ENCODE measurements around the gene UNKL.

UNKL gene

GRCh38 chr16:1398826-1399581 is 15.5 kb downstream of the UNKL start:
- Mint-ChIP-seq H3K4me1 (peaks cover 11% of the 10 kb centered on the region), H3K27me3 (no peaks in the 10 kb centered on the region), H3K4me3 (no peak overlapping the region), H3K27ac (ENCODE audit: low read depth) (peak overlapping the region; percentile 44), H3K9me3 (no peaks in the 10 kb centered on the region), H3K36me3 (ENCODE audit: insufficient read depth) (peaks cover 48% of the 10 kb centered on the region)
- DNase-seq (ENCODE audit: low spot score in 2 of 2) (no peak), ATAC-seq (replicated peaks; ENCODE audit: extremely low read depth, poor library complexity, severe bottlenecking) (no peak)

- H3K4me1 Mint-ChIP-seq: peaks cover 11% of the 10 kb centered on the region
- no peaks in the 10 kb centered on the region for H3K27me3 Mint-ChIP-seq
- H3K9me3 Mint-ChIP-seq: no peaks in the 10 kb centered on the region
- DNase-seq (ENCODE audit: low spot score in 2 of 2): no peak
- H3K27ac Mint-ChIP-seq (ENCODE audit: low read depth): peak overlapping the region; percentile 44
- H3K4me3 Mint-ChIP-seq: no peak overlapping the region
- H3K36me3 Mint-ChIP-seq (ENCODE audit: insufficient read depth): peaks cover 47% of the 10 kb centered on the region
- ATAC-seq (replicated peaks; ENCODE audit: extremely low read depth, poor library complexity, severe bottlenecking): no peak
Measured at GRCh38 chr16:1398351-1398750, 16.2 kb downstream of the UNKL start.

GRCh38 chr16:1397779-1398178 is 16.7 kb downstream of the UNKL start:
- Mint-ChIP-seq H3K9me3 (no peaks in the 10 kb centered on the region), H3K4me1 (peaks cover 11% of the 10 kb centered on the region), H3K27me3 (no peaks in the 10 kb centered on the region), H3K36me3 (ENCODE audit: insufficient read depth) (peaks cover 44% of the 10 kb centered on the region), H3K4me3 (no peak overlapping the region), H3K27ac (ENCODE audit: low read depth) (no peak overlapping the region)
- no peak for DNase-seq (ENCODE audit: low spot score in 2 of 2)
- no peak for ATAC-seq (replicated peaks; ENCODE audit: extremely low read depth, poor library complexity, severe bottlenecking)

- no peaks in the 10 kb centered on the region for H3K4me1 Mint-ChIP-seq
- H3K9me3 Mint-ChIP-seq: no peaks in the 10 kb centered on the region
- DNase-seq (ENCODE audit: low spot score in 2 of 2) (no peak), ATAC-seq (replicated peaks; ENCODE audit: extremely low read depth, poor library complexity, severe bottlenecking) (no peak)
- peaks cover 40% of the 10 kb centered on the region for H3K36me3 Mint-ChIP-seq (ENCODE audit: insufficient read depth)
- no peak overlapping the region for H3K27ac Mint-ChIP-seq (ENCODE audit: low read depth)
- no peak overlapping the region for H3K4me3 Mint-ChIP-seq
- H3K27me3 Mint-ChIP-seq: no peaks in the 10 kb centered on the region
Measured at GRCh38 chr16:1395444-1396031, 19.0 kb downstream of the UNKL start.

- Mint-ChIP-seq H3K9me3 (no peaks in the 10 kb centered on the region), H3K27ac (ENCODE audit: low read depth) (no peak overlapping the region), H3K4me1 (no peaks in the 10 kb centered on the region), H3K4me3 (no peak overlapping the region), H3K27me3 (no peaks in the 10 kb centered on the region), H3K36me3 (ENCODE audit: insufficient read depth) (peaks cover 39% of the 10 kb centered on the region)
- no peak for DNase-seq (ENCODE audit: low spot score in 2 of 2)
- ATAC-seq (replicated peaks; ENCODE audit: extremely low read depth, poor library complexity, severe bottlenecking): no peak
Measured at GRCh38 chr16:1394367-1394951, 20.0 kb downstream of the UNKL start.

GRCh38 chr16:1393613-1394176 is 20.8 kb downstream of the UNKL start:
- Mint-ChIP-seq H3K4me3 (no peak overlapping the region), H3K9me3 (no peaks in the 10 kb centered on the region), H3K27ac (ENCODE audit: low read depth) (no peak overlapping the region), H3K4me1 (no peaks in the 10 kb centered on the region), H3K27me3 (no peaks in the 10 kb centered on the region), H3K36me3 (ENCODE audit: insufficient read depth) (peaks cover 35% of the 10 kb centered on the region)
- ATAC-seq (replicated peaks; ENCODE audit: extremely low read depth, poor library complexity, severe bottlenecking) (no peak), DNase-seq (ENCODE audit: low spot score in 2 of 2) (no peak)

- Mint-ChIP-seq H3K36me3 (ENCODE audit: insufficient read depth) (peaks cover 28% of the 10 kb centered on the region), H3K4me3 (no peak overlapping the region), H3K27ac (ENCODE audit: low read depth) (no peak overlapping the region), H3K4me1 (no peaks in the 10 kb centered on the region), H3K27me3 (no peaks in the 10 kb centered on the region), H3K9me3 (no peaks in the 10 kb centered on the region)
- ATAC-seq (replicated peaks; ENCODE audit: extremely low read depth, poor library complexity, severe bottlenecking) (no peak), DNase-seq (ENCODE audit: low spot score in 2 of 2) (no peak)
Measured at GRCh38 chr16:1392826-1393225, 21.7 kb downstream of the UNKL start.

GRCh38 chr16:1390239-1390779 is 24.2 kb downstream of the UNKL start:
- H3K36me3 Mint-ChIP-seq (ENCODE audit: insufficient read depth): peaks cover 21% of the 10 kb centered on the region

GRCh38 chr16:1389762-1390161 is 24.7 kb downstream of the UNKL start:
- no peak overlapping the region for H3K27ac Mint-ChIP-seq (ENCODE audit: low read depth)
- no peak overlapping the region for H3K4me3 Mint-ChIP-seq
- no peak for DNase-seq (ENCODE audit: low spot score in 2 of 2)
- peaks cover 22% of the 10 kb centered on the region for H3K36me3 Mint-ChIP-seq (ENCODE audit: insufficient read depth)
- no peaks in the 10 kb centered on the region for H3K27me3 Mint-ChIP-seq
- H3K4me1 Mint-ChIP-seq: no peaks in the 10 kb centered on the region
- no peaks in the 10 kb centered on the region for H3K9me3 Mint-ChIP-seq
- no peak for ATAC-seq (replicated peaks; ENCODE audit: extremely low read depth, poor library complexity, severe bottlenecking)

More at GRCh38 chr16:1390239-1390779, 24.2 kb downstream of the UNKL start:
- Mint-ChIP-seq H3K4me3 (no peak overlapping the region), H3K27me3 (no peaks in the 10 kb centered on the region), H3K4me1 (no peaks in the 10 kb centered on the region), H3K27ac (ENCODE audit: low read depth) (no peak overlapping the region), H3K9me3 (no peaks in the 10 kb centered on the region)
- ATAC-seq (replicated peaks; ENCODE audit: extremely low read depth, poor library complexity, severe bottlenecking): no peak
- DNase-seq (ENCODE audit: low spot score in 2 of 2): no peak

GRCh38 chr16:1387331-1387730 is 27.2 kb downstream of the UNKL start:
- Mint-ChIP-seq H3K4me1 (no peaks in the 10 kb centered on the region), H3K4me3 (no peak overlapping the region), H3K27me3 (no peaks in the 10 kb centered on the region), H3K9me3 (no peaks in the 10 kb centered on the region), H3K36me3 (ENCODE audit: insufficient read depth) (peaks cover 24% of the 10 kb centered on the region), H3K27ac (ENCODE audit: low read depth) (no peak overlapping the region)
- DNase-seq (ENCODE audit: low spot score in 2 of 2): no peak
- ATAC-seq (replicated peaks; ENCODE audit: extremely low read depth, poor library complexity, severe bottlenecking): no peak

- no peaks in the 10 kb centered on the region for H3K27me3 Mint-ChIP-seq
- H3K27ac Mint-ChIP-seq (ENCODE audit: low read depth): no peak overlapping the region
- no peaks in the 10 kb centered on the region for H3K9me3 Mint-ChIP-seq
- H3K4me3 Mint-ChIP-seq: no peak overlapping the region
- H3K4me1 Mint-ChIP-seq: no peaks in the 10 kb centered on the region
- ATAC-seq (replicated peaks; ENCODE audit: extremely low read depth, poor library complexity, severe bottlenecking): no peak
- peaks cover 23% of the 10 kb centered on the region for H3K36me3 Mint-ChIP-seq (ENCODE audit: insufficient read depth)
- no peak for DNase-seq (ENCODE audit: low spot score in 2 of 2)
Measured at GRCh38 chr16:1385232-1385631, 29.3 kb downstream of the UNKL start.

GRCh38 chr16:1383556-1383955 is 30.9 kb downstream of the UNKL start:
- no peak overlapping the region for H3K27ac Mint-ChIP-seq (ENCODE audit: low read depth)

More at GRCh38 chr16:1383556-1383955, 30.9 kb downstream of the UNKL start:
- ATAC-seq (replicated peaks; ENCODE audit: extremely low read depth, poor library complexity, severe bottlenecking) (no peak), DNase-seq (ENCODE audit: low spot score in 2 of 2) (no peak)
- peaks cover 25% of the 10 kb centered on the region for H3K36me3 Mint-ChIP-seq (ENCODE audit: insufficient read depth)
- H3K4me1 Mint-ChIP-seq: peaks cover 10% of the 10 kb centered on the region
- H3K27me3 Mint-ChIP-seq: no peaks in the 10 kb centered on the region
- no peak overlapping the region for H3K4me3 Mint-ChIP-seq
- H3K9me3 Mint-ChIP-seq: no peaks in the 10 kb centered on the region
